GM12878 (cell line): ENCODE data around the gene ARHGAP40. TPM values are rescaled to one million over a fixed set of nuclear protein-coding genes. Genes with fewer than 3 reads are reported as not detected.

Experiments used
- ATAC-seq: fragments of 200-7000 bp; cut with Tn5 transposase; 3 replicates; pipeline ENCODE4 v1.9.1; 2020; ENCODE audit warnings: mild to moderate bottlenecking, moderate library complexity
- BruUV-seq: library from RNA; stranded (reverse); fragments of 400-500 nt; replicated peaks from 2 replicates; lab custom pipeline; 2021; lab: Mats Ljungman, UMichigan
- CTCF ChIA-PET: fragments of 300-600 bp; sonication (Branson Sonifier 250); formaldehyde crosslinking; extraction: SDS; loops from one replicate; lab custom pipeline; 2021; ENCODE audit warnings: inconsistent platforms; lab: Yijun Ruan, JAX
- POLR2A ChIA-PET: fragments of 350-600 bp; formaldehyde crosslinking; extraction: SDS; loops from one replicate; lab custom pipeline; 2021; ENCODE audit warnings: inconsistent platforms; lab: Charles Lee
- RAD21 ChIA-PET: fragments of 300-600 bp; sonication (Branson Sonifier 250); formaldehyde crosslinking; loops from one replicate; lab custom pipeline; 2023; ENCODE audit warnings: antibody characterized with exemption; ENCODE audit not compliant: unreplicated experiment; lab: Charles Lee
- SMC1A ChIA-PET: fragments of 300-600 bp; sonication (Branson Sonifier 250); formaldehyde crosslinking; loops from one replicate; lab custom pipeline; 2023; ENCODE audit not compliant: unreplicated experiment, uncharacterized antibody; lab: Charles Lee
- DNase-seq: peaks from one replicate; pipeline ENCODE4 v3.0.0-alpha.2; 2011; ENCODE audit warnings: low read depth, low spot score
- FAIRE-seq: peaks from 3 replicates; lab custom pipeline; 2011; peaks lifted over from hg19 to GRCh38; lab: Jason Lieb, UNC
- H2AFZ ChIP-seq: 2 replicates; pipeline ENCODE4 v1.6.0; 2011; ENCODE audit warnings: low read depth, low read length, control low read depth; ENCODE audit not compliant: control insufficient read depth
- H3K27ac ChIP-seq: 2 replicates; pipeline ENCODE4 v1.5.1; 2011; ENCODE audit warnings: control low read depth; ENCODE audit not compliant: control insufficient read depth, insufficient read depth
- H3K27me3 ChIP-seq, 2 experiments: replicated peaks in 1 of 2; 2 replicates each; pipeline versions ENCODE4 v1.6.0 to v1.6.1; 2011; ENCODE audit warnings: low read length in 1 of 2; ENCODE audit not compliant: control insufficient read depth in 2 of 2, insufficient read depth in 2 of 2
- H3K36me3 ChIP-seq, 2 experiments: 2 replicates each; pipeline ENCODE4 v1.5.1; 2011; ENCODE audit warnings: low read length in 1 of 2; ENCODE audit not compliant: control insufficient read depth in 2 of 2, insufficient read depth in 2 of 2
- H3K4me1 ChIP-seq: 2 replicates; pipeline ENCODE4 v1.6.1; 2011; ENCODE audit warnings: mild to moderate bottlenecking, low read length, moderate library complexity, mixed read lengths; ENCODE audit not compliant: control insufficient read depth, insufficient read depth
- H3K4me2 ChIP-seq: 2 replicates; pipeline ENCODE4 v1.6.0; 2011; ENCODE audit warnings: control low read depth; ENCODE audit not compliant: control insufficient read depth, insufficient read depth
- H3K4me3 ChIP-seq: fragments of 200-600 bp; sonication (generic); 2 replicates; pipeline ENCODE4 v1.5.1; 2016
- H3K79me2 ChIP-seq: 2 replicates; pipeline ENCODE4 v1.6.0; 2011; ENCODE audit warnings: low read length; ENCODE audit not compliant: control insufficient read depth, insufficient read depth
- H3K9ac ChIP-seq: 2 replicates; pipeline ENCODE4 v1.8.0; 2011; ENCODE audit warnings: low read length, control low read depth, mixed read lengths; ENCODE audit not compliant: control insufficient read depth, insufficient read depth
- H3K9me3 ChIP-seq: replicated peaks from 3 replicates; pipeline ENCODE4 v1.5.1; 2011; ENCODE audit warnings: mild to moderate bottlenecking, low read length; ENCODE audit not compliant: control insufficient read depth, insufficient read depth
- H4K20me1 ChIP-seq: 2 replicates; pipeline ENCODE4 v1.6.0; 2011; ENCODE audit not compliant: control insufficient read depth, insufficient read depth
- POU2F2 ChIP-seq: IDR thresholded peaks from 3 replicates; pipeline ENCODE4 v1.6.1; 2011; ENCODE audit warnings: low read depth, mild to moderate bottlenecking, low read length, borderline replicate concordance
- RAD21 ChIP-seq: IDR thresholded peaks from 2 replicates; pipeline ENCODE4 v1.6.1; 2011; ENCODE audit warnings: mild to moderate bottlenecking, low read depth, low read length, moderate library complexity; ENCODE audit not compliant: insufficient read depth
- SMC3 ChIP-seq: IDR thresholded peaks from 2 replicates; pipeline ENCODE4 v1.6.1; 2011; ENCODE audit warnings: low read length, improper control_type of control experiment, borderline replicate concordance
- WGBS: methylation state at CpG from one replicate; pipeline ENCODE4 v1.1.6; 2016; ENCODE audit warnings: low lambda C conversion rate; ENCODE audit not compliant: insufficient replicate concordance, insufficient coverage; ENCODE audit errors: missing lambda C conversion rate; 5-methylcytosine and 5-hydroxymethylcytosine counted together
- in situ Hi-C: fragments of 300-500 bp; cut with MboI; formaldehyde crosslinking; loops from 9 replicates; pipeline ENCODE4 v1.14.3; 2018; ENCODE audit warnings: mixed read lengths
- intact Hi-C: fragments of 100-400 bp; cut with micrococcal nuclease; formaldehyde crosslinking; loops from one replicate; pipeline ENCODE4 v1.14.2; 2022; ENCODE audit not compliant: unreplicated experiment
- polyA plus RNA-seq, 11 experiments: library from polyadenylated mRNA; depleted of rRNA in 4 of 11; unstranded in 6 of 11; stranded (reverse) in 5 of 11; fragments of >200 nt; fragmentation: Nextera tagmentation in 4 of 11; fragmentation: Illumina TruSeq in 1 of 11; extraction: Ambion mirVana in 4 of 11; extraction: Trizol in 1 of 11; gene quantifications; 1 replicate in 1 of 11; 2 replicates in 10 of 11; pipeline versions ENCODE4 v1.2.1 to v1.2.3, GENCODE V29; 2011 to 2016; ENCODE audit warnings: inconsistent platforms in 2 of 11, missing spikeins in 2 of 11, low read depth in 1 of 11
- total RNA-seq, 4 experiments: library from RNA; depleted of rRNA in 3 of 4; stranded (reverse); fragments of >200 nt in 3 of 4; fragmentation: Illumina TruSeq in 1 of 4; extraction: Trizol in 1 of 4; gene quantifications; 2 replicates each; pipeline versions ENCODE4 v1.2.1 to v1.2.3, GENCODE V29; 2013 to 2021
- TF ChIP-seq, protein P1 (sequence below), 3 experiments: IDR thresholded peaks in 2 of 3; conservative IDR thresholded peaks in 1 of 3; 2 replicates each; pipeline ENCODE4 v1.5.1; 2011; ENCODE audit warnings: low read depth in 3 of 3, low read length in 3 of 3, mild to moderate bottlenecking in 3 of 3, control low read depth in 2 of 3, moderate library complexity in 2 of 3, inconsistent platforms in 1 of 3, mixed read lengths in 1 of 3; ENCODE audit not compliant: control insufficient read depth in 2 of 3, insufficient read depth in 1 of 3; ENCODE audit errors: extremely low read depth in 1 of 3

The ARHGAP40 gene
- total and polyA plus RNA-seq, 10 of the 15 experiments (the other 5 are each of a cell fraction or from before 2014, with no cell fraction given): 0.06 to 0.07 TPM; not detected in 8

DNA sequence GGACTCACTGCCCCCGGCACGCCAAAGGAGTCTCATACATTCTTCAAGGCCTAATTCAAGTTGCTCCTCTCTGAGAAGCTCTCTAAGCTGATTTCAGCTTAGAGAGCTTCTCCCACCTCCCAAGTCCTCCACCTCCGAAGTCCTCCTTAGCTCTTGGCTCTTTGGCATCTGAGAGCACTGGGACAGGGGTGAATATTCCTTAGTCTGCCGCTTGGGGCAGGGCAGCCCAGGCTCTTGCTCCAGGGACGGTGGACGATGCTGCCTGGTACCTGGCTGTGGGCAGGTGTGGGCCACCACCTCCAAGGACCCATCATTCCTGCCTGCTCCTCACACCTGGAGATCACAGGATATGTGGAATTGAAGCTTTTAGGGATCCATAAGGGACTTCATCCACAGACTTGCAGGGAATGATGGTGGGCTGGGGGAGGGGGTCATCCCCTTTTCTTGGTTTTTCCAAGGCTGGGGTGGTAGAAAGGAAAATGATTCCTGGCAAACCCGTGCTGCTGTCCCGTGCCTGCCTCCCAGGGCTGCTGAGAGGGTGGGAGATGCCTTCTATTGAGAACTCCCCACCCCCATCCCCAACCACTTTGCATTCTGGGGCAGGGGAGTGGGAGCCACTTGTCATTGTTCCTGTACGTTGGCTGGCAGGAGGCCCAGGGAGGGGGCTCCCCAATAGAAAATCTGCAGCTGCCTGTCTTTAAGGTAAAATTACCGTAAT is 57.4 kb downstream of the ARHGAP40 start:
- under 1% methylated on average over 10 of the region's 10 CpGs for WGBS
- CTCF ChIA-PET: interaction anchor here (0.7 to 3.1 kb wide), 13 partner anchors 9 to 424 kb away, joined by 3 to 20 read pairs (median 3); no protein-coding TSS in a partner anchor
- no peaks in the 10 kb centered on the region for H4K20me1 ChIP-seq
- no peak overlapping the region for H3K4me2 ChIP-seq
- H3K4me3 ChIP-seq: no peak overlapping the region
- no peaks in the 10 kb centered on the region for H3K9me3 ChIP-seq
- BruUV-seq: no TSS peak
- no peaks in the 10 kb centered on the region for H3K36me3 ChIP-seq
- in situ Hi-C loops (no loop called here), intact Hi-C loops (no loop called here)
- peaks cover 0 to 2% of the 10 kb centered on the region in 2 experiments; a peak in 3 of 4 replicates for H3K27me3 ChIP-seq
- SMC1A ChIA-PET: interaction anchor here (0.8 kb wide), 1 partner anchor 1901 kb away, joined by 4 read pairs; no protein-coding TSS in a partner anchor
- DNase-seq (no peak), FAIRE-seq (no peak), ATAC-seq (peak; percentile 95)
- H3K27ac ChIP-seq: no peak overlapping the region
- RAD21 ChIA-PET: interaction anchor here (0.6 kb wide), 1 partner anchor 93 kb away, joined by 3 read pairs; no protein-coding TSS in a partner anchor
- H3K9ac ChIP-seq: no peak overlapping the region
- TF ChIP-seq, protein P1, sequence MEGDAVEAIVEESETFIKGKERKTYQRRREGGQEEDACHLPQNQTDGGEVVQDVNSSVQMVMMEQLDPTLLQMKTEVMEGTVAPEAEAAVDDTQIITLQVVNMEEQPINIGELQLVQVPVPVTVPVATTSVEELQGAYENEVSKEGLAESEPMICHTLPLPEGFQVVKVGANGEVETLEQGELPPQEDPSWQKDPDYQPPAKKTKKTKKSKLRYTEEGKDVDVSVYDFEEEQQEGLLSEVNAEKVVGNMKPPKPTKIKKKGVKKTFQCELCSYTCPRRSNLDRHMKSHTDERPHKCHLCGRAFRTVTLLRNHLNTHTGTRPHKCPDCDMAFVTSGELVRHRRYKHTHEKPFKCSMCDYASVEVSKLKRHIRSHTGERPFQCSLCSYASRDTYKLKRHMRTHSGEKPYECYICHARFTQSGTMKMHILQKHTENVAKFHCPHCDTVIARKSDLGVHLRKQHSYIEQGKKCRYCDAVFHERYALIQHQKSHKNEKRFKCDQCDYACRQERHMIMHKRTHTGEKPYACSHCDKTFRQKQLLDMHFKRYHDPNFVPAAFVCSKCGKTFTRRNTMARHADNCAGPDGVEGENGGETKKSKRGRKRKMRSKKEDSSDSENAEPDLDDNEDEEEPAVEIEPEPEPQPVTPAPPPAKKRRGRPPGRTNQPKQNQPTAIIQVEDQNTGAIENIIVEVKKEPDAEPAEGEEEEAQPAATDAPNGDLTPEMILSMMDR (IDR thresholded peaks at IDR 0.05 in 2 of 3, conservative IDR thresholded peaks at IDR 0.05 in 1 of 3; ENCODE audit: control insufficient read depth in 2 of 3, extremely low read depth in 1 of 3, insufficient read depth in 1 of 3, low read depth in 3 of 3, low read length in 3 of 3): peak; percentile 64 to 78 (median 77)
- TF ChIP-seq SMC3 (peak; percentile 6; the same call in 1 of the 2 replicates), POU2F2 (no peak), RAD21 (peak; percentile 52)
- H3K4me1 ChIP-seq: no peaks in the 10 kb centered on the region
- POLR2A ChIA-PET: no interaction called here
- H3K79me2 ChIP-seq: no peaks in the 10 kb centered on the region
- H2AFZ ChIP-seq: no peak overlapping the region
